ENCODE data around the gene CDH12.

The CDH12 gene

DNA sequence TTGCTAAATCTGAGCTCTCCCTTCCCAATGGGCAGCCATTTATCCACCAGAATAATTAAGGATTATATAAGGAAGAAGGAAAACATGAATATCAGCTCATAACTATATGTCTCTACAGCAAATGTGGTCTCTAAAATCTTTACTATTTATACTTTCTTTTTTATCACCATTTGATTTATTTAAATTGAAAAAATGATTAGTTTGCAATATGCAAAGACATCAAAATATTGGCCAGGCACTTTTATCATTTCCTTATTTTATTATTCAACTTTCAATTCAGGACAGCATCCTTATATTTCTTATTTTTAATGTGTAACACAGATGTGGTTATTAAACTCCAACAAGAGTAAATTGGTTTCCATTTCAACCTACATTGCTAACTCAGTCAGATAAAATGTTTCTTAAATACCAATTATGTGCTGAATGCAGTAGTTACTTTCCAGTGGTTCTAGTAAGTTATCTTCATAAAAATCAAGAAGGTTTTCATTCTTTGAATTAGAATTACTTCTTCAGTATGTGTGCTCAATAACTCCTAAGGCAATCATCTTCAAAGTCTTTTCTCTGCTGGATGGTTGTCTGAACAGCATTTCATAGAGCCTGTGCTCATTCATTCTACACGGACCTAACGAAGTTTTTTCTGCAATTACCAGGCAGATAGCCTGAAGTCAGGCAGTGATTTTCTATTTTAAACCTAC, 1148.0 kb downstream of the CDH12 start:
- DNase-seq (ENCODE audit: low spot score): no peak

DNA sequence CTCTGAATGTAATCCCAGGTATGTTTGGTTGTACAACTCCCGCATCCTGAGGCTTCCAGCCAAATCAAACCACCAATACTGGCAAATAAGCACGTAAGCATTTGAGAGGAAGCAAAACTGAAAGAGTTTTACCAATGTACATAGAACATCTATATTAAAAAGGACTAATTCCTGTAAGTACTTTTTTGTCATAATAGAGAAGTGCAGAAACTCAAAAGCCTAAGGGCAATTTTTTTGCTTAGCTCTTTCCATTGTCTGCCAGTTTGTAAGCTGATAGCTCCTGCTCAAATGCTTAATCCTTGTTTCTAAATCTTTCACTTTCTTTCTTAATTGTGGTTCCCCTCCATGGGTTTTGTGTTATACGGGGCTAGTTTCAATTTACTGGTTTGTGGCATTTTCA, 1151.8 kb downstream of the CDH12 start:
- DNase-seq (ENCODE audit: low spot score): no peak
